Thymus (tissue), 11 donors: Measurements from ENCODE around the gene PPL. TPM values are rescaled to one million over a fixed set of nuclear protein-coding genes. Genes with fewer than 3 reads are reported as not detected.
A peak's percentile ranks its signal among the peaks of the same experiment; 100 is the strongest.

Experiments used
- DNase-seq, 9 donors: peaks; one replicate each; pipeline ENCODE4 v3.0.0-alpha.2; 2013; ENCODE audit warnings: low spot score in 9 of 9, low read depth in 6 of 9, missing footprints in 1 of 9
- H3K27ac ChIP-seq, 2 donors: one replicate each; pipeline ENCODE4 v1.5.1; 2013; ENCODE audit warnings: control low read depth in 1 of 2, low read depth in 1 of 2, low read length in 1 of 2, mild to moderate bottlenecking in 1 of 2, moderate library complexity in 1 of 2
- H3K27me3 ChIP-seq, 2 donors: one replicate each; pipeline ENCODE4 v1.5.1; 2013; ENCODE audit warnings: low read length in 1 of 2; ENCODE audit not compliant: control insufficient read depth in 2 of 2, insufficient read depth in 1 of 2
- H3K36me3 ChIP-seq, 2 donors: one replicate each; pipeline ENCODE4 v1.5.1; 2013; ENCODE audit warnings: low read length in 1 of 2, mild to moderate bottlenecking in 1 of 2, moderate library complexity in 1 of 2; ENCODE audit not compliant: control insufficient read depth in 2 of 2, insufficient read depth in 2 of 2
- H3K4me1 ChIP-seq, 2 donors: one replicate each; pipeline ENCODE4 v1.5.1; 2013; ENCODE audit warnings: low read length in 2 of 2; ENCODE audit not compliant: control insufficient read depth in 2 of 2, insufficient read depth in 2 of 2
- H3K4me3 ChIP-seq, 2 donors: one replicate each; pipeline ENCODE4 v1.5.1; 2013; ENCODE audit warnings: low read length in 2 of 2, control low read depth in 1 of 2, mild to moderate bottlenecking in 1 of 2
- H3K9me3 ChIP-seq, 2 donors: one replicate each; pipeline ENCODE4 v1.5.1; 2013; ENCODE audit warnings: low read length in 1 of 2, mild to moderate bottlenecking in 1 of 2; ENCODE audit not compliant: control insufficient read depth in 2 of 2, insufficient read depth in 1 of 2
- WGBS: extraction: QIAGEN DNeasy Blood & Tissue Kit; methylation state at CpG from one replicate; pipeline ENCODE4 v1.1.7; 2013; 5-methylcytosine and 5-hydroxymethylcytosine counted together
- polyA plus RNA-seq: library from polyadenylated mRNA; stranded (reverse); fragments of 200-250 nt; gene quantifications from one replicate; pipeline ENCODE4 v1.2.3, GENCODE V29; 2013
- total RNA-seq: library from RNA; stranded (reverse); fragments of 120-200 nt; gene quantifications from one replicate; pipeline ENCODE4 v1.2.4, GENCODE V29; 2013
- donor health status: healthy.

Gene PPL
- total and polyA plus RNA-seq, 2 donors = 3.7 to 14.3 TPM

GRCh38 chr16:4868026-4868425, 68.9 kb downstream of the PPL start:
- no peaks in the 10 kb centered on the region for H3K9me3 ChIP-seq
- H3K27me3 ChIP-seq = no peaks in the 10 kb centered on the region
- DNase-seq = no peak
- H3K4me3 ChIP-seq = no peak overlapping the region
- H3K4me1 ChIP-seq = no peaks in the 10 kb centered on the region
- 97% methylated on average over 5 of the region's 5 CpGs for WGBS
- peaks cover 54 to 66% of the 10 kb centered on the region in 2 donors for H3K36me3 ChIP-seq
- H3K27ac ChIP-seq = no peak overlapping the region

GRCh38 chr16:4866586-4866985, 70.4 kb downstream of the PPL start:
- Histone ChIP-seq H3K36me3 (peaks cover 46 to 67% of the 10 kb centered on the region in 2 donors), H3K27me3 (no peaks in the 10 kb centered on the region), H3K9me3 (no peaks in the 10 kb centered on the region), H3K4me1 (no peaks in the 10 kb centered on the region), H3K27ac (no peak overlapping the region), H3K4me3 (no peak overlapping the region)
- 98% methylated on average over 12 of the region's 12 CpGs for WGBS
- no peak for DNase-seq

DNA sequence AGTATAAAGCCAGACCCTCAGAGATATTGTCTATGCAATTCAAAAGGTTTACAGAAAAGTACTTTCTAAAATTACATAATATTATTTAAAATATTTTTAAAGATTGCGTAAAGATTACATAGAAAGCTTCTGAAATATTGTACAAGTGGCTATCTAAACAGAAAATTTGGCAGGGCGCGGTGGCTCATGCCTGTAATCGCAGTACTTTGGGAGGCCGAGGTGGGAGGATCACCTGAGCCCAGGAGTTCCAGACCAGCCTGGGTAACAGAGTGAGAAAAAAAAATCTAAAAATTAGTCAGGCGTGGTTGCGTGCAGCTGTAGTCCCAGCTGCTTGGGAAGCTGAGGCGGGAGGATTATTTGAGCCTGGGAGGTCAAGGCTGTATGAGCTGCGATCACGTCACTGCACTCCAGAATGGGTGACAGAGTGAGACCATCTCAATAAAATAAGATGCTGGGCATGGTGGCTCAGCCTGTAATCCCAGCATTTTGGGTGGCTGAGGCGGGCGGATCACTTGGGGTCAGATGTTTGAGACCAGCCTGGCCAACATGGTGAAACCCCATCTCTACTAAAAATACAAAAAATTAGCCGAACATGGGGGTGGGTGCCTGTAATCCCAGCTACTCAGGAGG, 71.6 kb downstream of the PPL start:
- WGBS = 99% methylated on average over 13 of the region's 13 CpGs
- H3K4me3 ChIP-seq = no peak overlapping the region
- H3K4me1 ChIP-seq = no peaks in the 10 kb centered on the region
- peaks cover 48 to 69% of the 10 kb centered on the region in 2 donors for H3K36me3 ChIP-seq
- no peak for DNase-seq
- no peak overlapping the region for H3K27ac ChIP-seq
- no peaks in the 10 kb centered on the region for H3K27me3 ChIP-seq
- H3K9me3 ChIP-seq = no peaks in the 10 kb centered on the region

DNA sequence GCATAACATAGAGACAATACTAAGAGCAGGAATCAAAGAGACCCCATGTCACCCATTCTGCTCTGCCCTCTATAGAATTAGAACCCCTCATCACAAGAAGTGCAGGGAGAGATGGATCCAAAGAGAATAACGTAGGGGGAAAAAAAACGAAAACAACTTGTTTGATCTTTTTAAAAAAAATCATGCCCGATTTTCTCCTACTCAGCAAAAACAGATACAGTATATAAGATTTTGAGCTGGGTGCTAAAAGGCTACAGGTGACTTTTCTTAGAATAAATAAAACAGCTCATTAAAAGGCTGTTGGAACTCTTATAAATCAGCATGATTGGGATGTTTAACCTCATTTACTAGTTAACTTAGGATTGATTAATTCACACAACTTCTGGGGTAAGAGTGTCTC, 72.2 kb downstream of the PPL start:
- no peaks in the 10 kb centered on the region for H3K9me3 ChIP-seq
- H3K4me1 ChIP-seq = no peaks in the 10 kb centered on the region
- no peak overlapping the region for H3K4me3 ChIP-seq
- H3K27me3 ChIP-seq = no peaks in the 10 kb centered on the region
- H3K36me3 ChIP-seq = peaks cover 48 to 69% of the 10 kb centered on the region in 2 donors
- DNase-seq = no peak
- 95% methylated on average over 3 of the region's 3 CpGs for WGBS
- no peak overlapping the region for H3K27ac ChIP-seq

DNA sequence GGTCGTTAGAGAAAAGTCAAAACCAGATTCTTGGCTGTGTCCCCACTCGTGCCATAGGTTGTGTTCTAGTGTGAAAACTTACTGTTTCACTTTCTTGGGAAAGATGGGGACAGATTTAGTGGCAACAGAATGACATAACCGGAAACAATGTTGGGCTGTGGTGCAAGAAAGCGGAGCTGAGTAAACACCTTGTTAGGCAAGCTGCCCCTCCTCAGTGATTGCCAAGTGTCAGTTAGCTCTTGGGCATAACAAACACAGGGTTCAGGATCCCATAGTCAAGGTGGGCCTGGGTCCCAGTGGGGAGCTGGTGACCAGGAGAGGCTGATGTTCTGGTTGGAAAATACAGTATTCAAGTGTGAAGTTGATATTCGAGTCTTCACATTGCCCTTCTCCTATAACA, 74.3 kb downstream of the PPL start:
- Histone ChIP-seq H3K27me3 (no peaks in the 10 kb centered on the region), H3K36me3 (peaks cover 48 to 77% of the 10 kb centered on the region in 2 donors), H3K4me1 (no peaks in the 10 kb centered on the region), H3K27ac (no peak overlapping the region), H3K9me3 (no peaks in the 10 kb centered on the region), H3K4me3 (no peak overlapping the region)
- DNase-seq = no peak
- 95% methylated on average over 5 of the region's 5 CpGs for WGBS

- H3K4me1 ChIP-seq = peaks cover 3 to 14% of the 10 kb centered on the region in 2 donors
- no peaks in the 10 kb centered on the region for H3K27me3 ChIP-seq
- DNase-seq = no peak
- peaks cover 48 to 77% of the 10 kb centered on the region in 2 donors for H3K36me3 ChIP-seq
- 98% methylated on average over 14 of the region's 14 CpGs for WGBS
- no peak overlapping the region for H3K4me3 ChIP-seq
- H3K27ac ChIP-seq = no peak overlapping the region
- H3K9me3 ChIP-seq = no peaks in the 10 kb centered on the region
Measured at GRCh38 chr16:4860727-4861342, 76.1 kb downstream of the PPL start.

- H3K4me3 ChIP-seq = no peak overlapping the region
- H3K27ac ChIP-seq = no peak overlapping the region
Measured at GRCh38 chr16:4859900-4860255, 77.1 kb downstream of the PPL start.

DNA sequence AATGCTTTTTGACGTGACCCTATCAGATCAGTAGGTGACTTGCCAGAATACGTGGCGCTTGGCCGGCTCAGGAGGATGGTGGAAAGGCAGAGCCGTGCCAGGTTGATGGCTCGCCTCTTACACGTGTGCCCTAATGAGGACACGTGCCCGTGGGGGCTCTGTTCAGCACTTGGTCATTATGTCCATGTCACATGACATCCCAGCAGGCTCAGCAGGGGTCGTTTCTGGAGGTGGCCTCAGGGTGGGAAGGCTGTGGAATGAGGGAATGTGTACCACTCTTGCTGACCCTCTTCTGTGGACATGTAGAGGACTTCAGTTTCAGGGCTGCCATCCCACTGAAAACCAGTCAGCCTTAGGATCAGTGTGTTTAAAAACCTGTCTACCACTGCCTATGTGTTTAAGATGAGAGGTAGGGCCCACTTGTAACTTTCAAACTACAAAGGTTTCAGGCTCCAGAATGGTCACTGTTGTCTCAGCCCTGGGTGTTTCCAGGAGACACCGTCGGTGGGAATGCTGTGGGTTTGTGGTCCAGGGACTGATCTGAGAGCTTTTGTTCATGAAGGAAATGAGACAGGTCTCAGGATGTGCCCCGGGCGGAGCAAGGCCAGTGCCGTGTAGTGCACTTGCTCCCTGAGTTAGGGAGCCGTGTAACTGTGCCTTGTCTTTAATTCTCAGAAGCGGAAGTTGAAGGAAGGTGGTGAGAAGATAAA, 77.6 kb downstream of the PPL start:
- WGBS = 97% methylated on average over 17 of the region's 17 CpGs

More at GRCh38 chr16:4859900-4860255, 77.1 kb downstream of the PPL start:
- Histone ChIP-seq H3K9me3 (no peaks in the 10 kb centered on the region), H3K4me1 (peaks cover 3 to 21% of the 10 kb centered on the region in 2 donors), H3K36me3 (peaks cover 58 to 84% of the 10 kb centered on the region in 2 donors), H3K27me3 (no peaks in the 10 kb centered on the region)
- no peak for DNase-seq
- 96% methylated on average over 10 of the region's 10 CpGs for WGBS

GRCh38 chr16:4855804-4856203, 81.1 kb downstream of the PPL start:
- Histone ChIP-seq H3K36me3 (peaks cover 56 to 66% of the 10 kb centered on the region in 2 donors), H3K9me3 (no peaks in the 10 kb centered on the region), H3K4me1 (peaks cover 4 to 21% of the 10 kb centered on the region in 2 donors), H3K4me3 (no peak overlapping the region), H3K27ac (peak overlapping the region in 1 of 2 donors; percentile 17), H3K27me3 (no peaks in the 10 kb centered on the region)
- no peak for DNase-seq
- WGBS = 97% methylated on average over 2 of the region's 2 CpGs

More for the DNA sequence above, 77.6 kb downstream of the PPL start:
- H3K4me1 ChIP-seq = peaks cover 3 to 21% of the 10 kb centered on the region in 2 donors
- H3K36me3 ChIP-seq = peaks cover 60 to 85% of the 10 kb centered on the region in 2 donors
- H3K4me3 ChIP-seq = no peak overlapping the region
- DNase-seq = no peak
- H3K27me3 ChIP-seq = no peaks in the 10 kb centered on the region
- H3K27ac ChIP-seq = no peak overlapping the region
- no peaks in the 10 kb centered on the region for H3K9me3 ChIP-seq
